SHP77 (cell line): ENCODE results near the gene FRY.
"Not testable (repeated sequence)": the region's sequence is repeated elsewhere in the genome, so short reads cannot be mapped to it uniquely, and the experiment has no call there.

ENCODE experiments used
- DNase-seq, 2 experiments: peaks; one replicate each; lab custom pipeline; 2025; lab: John Stamatoyannopoulos, UW

FRY gene

GRCh38 chr13:32041429-32041828 is 9.9 kb downstream of the FRY start:
- no peak for DNase-seq

- no peak for DNase-seq
These were observed 11.0 kb downstream of the FRY start for GRCh38 chr13:32042551-32042950.

GRCh38 chr13:32044446-32044845 is 12.9 kb downstream of the FRY start:
- no peak for DNase-seq

GRCh38 chr13:32045537-32045936 is 14.0 kb downstream of the FRY start:
- no peak for DNase-seq

- no peak for DNase-seq
These were observed 14.6 kb downstream of the FRY start for GRCh38 chr13:32045982-32046785.

- DNase-seq = no peak
These were observed 15.5 kb downstream of the FRY start for GRCh38 chr13:32047088-32047487.

GRCh38 chr13:32047793-32048192 is 16.2 kb downstream of the FRY start:
- no peak for DNase-seq

- DNase-seq = no peak
These were observed 17.2 kb downstream of the FRY start for GRCh38 chr13:32048816-32049215.

- DNase-seq = no peak
These were observed 19.6 kb downstream of the FRY start for GRCh38 chr13:32051156-32051555.

- no peak for DNase-seq
These were observed 24.7 kb downstream of the FRY start for GRCh38 chr13:32056316-32056715.

- not testable (repeated sequence) for DNase-seq
These were observed 25.8 kb downstream of the FRY start for GRCh38 chr13:32057325-32057724.

GRCh38 chr13:32059511-32059984 is 28.0 kb downstream of the FRY start:
- DNase-seq = no peak

GRCh38 chr13:32060401-32060878 is 28.9 kb downstream of the FRY start:
- DNase-seq = no peak

- DNase-seq = no peak
These were observed 32.2 kb downstream of the FRY start for GRCh38 chr13:32063619-32064233.

- no peak for DNase-seq
These were observed 35.8 kb downstream of the FRY start for GRCh38 chr13:32067149-32067961.

GRCh38 chr13:32068255-32068654 is 36.7 kb downstream of the FRY start:
- DNase-seq = no peak

GRCh38 chr13:32073180-32073864 is 41.7 kb downstream of the FRY start:
- no peak for DNase-seq

GRCh38 chr13:32075170-32075851 is 43.7 kb downstream of the FRY start:
- DNase-seq = no peak

- no peak for DNase-seq
These were observed 48.0 kb downstream of the FRY start for GRCh38 chr13:32079587-32079986.

GRCh38 chr13:32080328-32080744 is 48.8 kb downstream of the FRY start:
- DNase-seq = no peak

GRCh38 chr13:32081591-32081990 is 50.0 kb downstream of the FRY start:
- DNase-seq = no peak
